ENCODE measurements around the gene PPP4R1. TPM values are rescaled to one million over a fixed set of nuclear protein-coding genes. Genes with fewer than 3 reads are reported as not detected.

PPP4R1 gene
- total and polyA plus RNA-seq, 2 of the 4 experiments (the other 2 are of a cell fraction): 80.6 to 123 TPM

- H3K14ac ChIP-seq (replicated peaks; ENCODE audit: low read depth, low read length): no peak overlapping the region
- WGBS, 2 experiments (ENCODE audit: extremely low coverage in 2 of 2, insufficient read length in 1 of 2): no CpG with 5 or more reads among the region's 1 CpG
- no peak overlapping the region for H3K18ac ChIP-seq (ENCODE audit: low read depth, low read length)
- H4K20me1 ChIP-seq (ENCODE audit: insufficient read depth, low read length): no peaks in the 10 kb centered on the region; the same call in 1 of the 2 replicates
- H3K27me3 ChIP-seq (ENCODE audit: control insufficient read depth, insufficient read depth, low read length): no peaks in the 10 kb centered on the region
- no peak overlapping the region for H3K23ac ChIP-seq (ENCODE audit: low read depth, low read length)
- H3K9me3 ChIP-seq (ENCODE audit: control insufficient read depth, insufficient read depth, low read length): no peaks in the 10 kb centered on the region
- no peak overlapping the region for H3K27ac ChIP-seq (ENCODE audit: insufficient read depth, low read length)
- no peak overlapping the region for H3K4me2 ChIP-seq (ENCODE audit: low read depth, low read length)
- TF ChIP-seq MAZ (IDR thresholded peaks at IDR 0.05; ENCODE audit: borderline replicate concordance, low read depth, low read length) (no peak), NFE2L2 (IDR thresholded peaks at IDR 0.05; ENCODE audit: low read depth, low read length) (no peak), FOS (IDR thresholded peaks at IDR 0.05; ENCODE audit: low read depth, low read length) (no peak), MXI1 (IDR thresholded peaks at IDR 0.05; ENCODE audit: borderline replicate concordance, low read depth, low read length) (no peak), RCOR1 (IDR thresholded peaks at IDR 0.05; ENCODE audit: insufficient replicate concordance, low read length) (no peak), USF2 (IDR thresholded peaks at IDR 0.05; ENCODE audit: low read depth, low read length) (no peak), RAD21 (IDR thresholded peaks at IDR 0.05; ENCODE audit: low read length) (no peak), RFX5 (IDR thresholded peaks at IDR 0.05; ENCODE audit: low read depth, low read length) (no peak), MAFK (IDR thresholded peaks at IDR 0.05; ENCODE audit: low read depth, low read length) (no peak), ELK1 (IDR thresholded peaks at IDR 0.05; ENCODE audit: borderline replicate concordance, low read depth, low read length) (no peak), BHLHE40 (IDR thresholded peaks at IDR 0.05; ENCODE audit: low read depth, low read length) (no peak), POLR2A (IDR thresholded peaks at IDR 0.05; ENCODE audit: low read depth, low read length) (no peak), SMC3 (IDR thresholded peaks at IDR 0.05; ENCODE audit: low read depth, low read length) (no peak), CHD1 (IDR thresholded peaks at IDR 0.05; ENCODE audit: low read depth, low read length) (no peak), CEBPB (IDR thresholded peaks at IDR 0.05; ENCODE audit: low read depth, low read length) (no peak), CTCF (conservative IDR thresholded peaks at IDR 0.05; ENCODE audit: low read depth, low read length) (no peak)
- peaks cover 32 to 70% of the 10 kb centered on the region in 2 experiments for H3K79me1 ChIP-seq (ENCODE audit: low read depth in 1 of 2, low read length in 2 of 2)
- H3K4me1 ChIP-seq (ENCODE audit: control insufficient read depth, insufficient read depth, low read length): peaks cover 11% of the 10 kb centered on the region
- H3K9ac ChIP-seq (ENCODE audit: low read depth, low read length): no peak overlapping the region
- BruUV-seq (replicated peaks): no TSS peak
- ChIA-PET CTCF (no interaction called here), POLR2A (ENCODE audit: unreplicated experiment) (no interaction called here)
- no peak overlapping the region for H2AFZ ChIP-seq (replicated peaks; ENCODE audit: low read length, poor library complexity)
- H3K36me3 ChIP-seq (ENCODE audit: control insufficient read depth, insufficient read depth, low read length): peaks cover 5% of the 10 kb centered on the region
- 0 out of 2 replicates have a peak, but pooled peaks cover 3% of the 10 kb centered on the region for H3K9me1 ChIP-seq (ENCODE audit: insufficient read depth, low read length)
- no peak overlapping the region for H4K91ac ChIP-seq (ENCODE audit: insufficient read depth, low read depth, low read length)
- no peak overlapping the region for H2BK20ac ChIP-seq (ENCODE audit: low read depth, low read length)
- no peak overlapping the region for H2BK120ac ChIP-seq (ENCODE audit: low read depth, low read length)
- H4K5ac ChIP-seq (ENCODE audit: low read depth, low read length): no peak overlapping the region
- no peak overlapping the region for H2AK5ac ChIP-seq (ENCODE audit: low read depth, low read length)
- no peak overlapping the region for H3K4me3 ChIP-seq (ENCODE audit: insufficient read depth, low read depth, low read length)
- in situ Hi-C loops (cut with MboI; ENCODE audit: low sequenced_read_pairs): no loop called here
- H4K8ac ChIP-seq (ENCODE audit: low read depth in 2 of 2, low read length in 2 of 2): no peak overlapping the region
- H2AK9ac ChIP-seq (replicated peaks; ENCODE audit: low read depth, low read length, poor library complexity): no peak overlapping the region
- H2BK15ac ChIP-seq (ENCODE audit: low read depth, low read length): no peak overlapping the region
- dilution Hi-C loops (cut with HindIII; ENCODE audit: low sequenced_read_pairs, unreplicated experiment): no loop called here
- DNase-seq (no peak), ATAC-seq (ENCODE audit: low read depth) (no peak)
- no peak overlapping the region for H3K4ac ChIP-seq (ENCODE audit: low read depth, low read length)
- intact Hi-C loops (cut with micrococcal nuclease): loop anchor here (5.0 to 10.0 kb wide), 2 partner anchors 42 to 445 kb away; partner anchors contain the start of gene RALBP1
- no peak overlapping the region for H3K56ac ChIP-seq (ENCODE audit: extremely low read depth, insufficient read depth, low read length)
- peak overlapping the region; percentile 20 for H2BK5ac ChIP-seq (ENCODE audit: low read depth, low read length, poor library complexity, severe bottlenecking)
Observed at GRCh38 chr18:9519399-9519798, 95.0 kb downstream of the PPP4R1 start.
